ENCODE measurements around the gene MALRD1.

DNA sequence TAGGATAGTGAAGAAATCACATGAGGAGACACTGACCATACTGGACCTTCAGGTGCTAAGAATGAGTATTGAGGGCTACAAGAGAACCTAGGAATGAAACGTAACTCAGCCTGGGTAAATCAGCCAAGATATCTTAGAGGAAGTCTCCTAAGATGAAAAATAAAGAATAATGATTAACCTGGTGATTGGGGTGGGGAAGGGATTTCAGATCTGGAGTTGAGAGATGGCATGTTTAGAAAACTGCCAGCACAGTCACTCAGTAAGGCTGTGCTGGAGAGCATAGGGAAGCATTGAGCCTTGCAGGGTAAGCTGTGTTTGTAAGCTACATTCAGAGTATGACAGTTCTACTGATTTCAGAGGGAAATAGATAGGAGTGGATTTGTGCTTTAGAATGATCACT, 1.9 kb upstream of the MALRD1 start:
- TF ChIP-seq, protein P1, sequence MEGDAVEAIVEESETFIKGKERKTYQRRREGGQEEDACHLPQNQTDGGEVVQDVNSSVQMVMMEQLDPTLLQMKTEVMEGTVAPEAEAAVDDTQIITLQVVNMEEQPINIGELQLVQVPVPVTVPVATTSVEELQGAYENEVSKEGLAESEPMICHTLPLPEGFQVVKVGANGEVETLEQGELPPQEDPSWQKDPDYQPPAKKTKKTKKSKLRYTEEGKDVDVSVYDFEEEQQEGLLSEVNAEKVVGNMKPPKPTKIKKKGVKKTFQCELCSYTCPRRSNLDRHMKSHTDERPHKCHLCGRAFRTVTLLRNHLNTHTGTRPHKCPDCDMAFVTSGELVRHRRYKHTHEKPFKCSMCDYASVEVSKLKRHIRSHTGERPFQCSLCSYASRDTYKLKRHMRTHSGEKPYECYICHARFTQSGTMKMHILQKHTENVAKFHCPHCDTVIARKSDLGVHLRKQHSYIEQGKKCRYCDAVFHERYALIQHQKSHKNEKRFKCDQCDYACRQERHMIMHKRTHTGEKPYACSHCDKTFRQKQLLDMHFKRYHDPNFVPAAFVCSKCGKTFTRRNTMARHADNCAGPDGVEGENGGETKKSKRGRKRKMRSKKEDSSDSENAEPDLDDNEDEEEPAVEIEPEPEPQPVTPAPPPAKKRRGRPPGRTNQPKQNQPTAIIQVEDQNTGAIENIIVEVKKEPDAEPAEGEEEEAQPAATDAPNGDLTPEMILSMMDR (IDR thresholded peaks at IDR 0.05) = no peak
- no peak for TF ChIP-seq POLR2A (IDR thresholded peaks at IDR 0.05)

Measured in uterus (tissue), 2 donors.